ENCODE measurements around the gene FEV.
"Not testable (repeated sequence)": the region's sequence is repeated elsewhere in the genome, so short reads cannot be mapped to it uniquely, and the experiment has no call there.

The FEV gene

GRCh38 chr2:218963601-218964000 lies 21.4 kb downstream of the FEV start:
- no peak for DNase-seq

GRCh38 chr2:218962859-218963492 lies 22.0 kb downstream of the FEV start:
- DNase-seq: no peak

- no peak for DNase-seq
These were observed 23.1 kb downstream of the FEV start for GRCh38 chr2:218961651-218962570.

- DNase-seq: no peak
These were observed 23.8 kb downstream of the FEV start for GRCh38 chr2:218961229-218961628.

- no peak for DNase-seq
These were observed 24.4 kb downstream of the FEV start for GRCh38 chr2:218960309-218961165.

- DNase-seq: no peak
These were observed 25.1 kb downstream of the FEV start for GRCh38 chr2:218959761-218960308.

- DNase-seq: no peak
These were observed 25.7 kb downstream of the FEV start, which contains the start of gene CDK5R2 for GRCh38 chr2:218959141-218959731. Gene CDK5R2, plus strand, starts transcription at chr2:218959666. Its CDS starts 155 bp downstream, at chr2:218959821.

GRCh38 chr2:218958276-218958675 lies 26.7 kb downstream of the FEV start:
- DNase-seq: no peak

GRCh38 chr2:218957671-218958070 lies 27.3 kb downstream of the FEV start:
- DNase-seq: no peak

- DNase-seq: no peak
These were observed 28.9 kb downstream of the FEV start for GRCh38 chr2:218956039-218956438.

- DNase-seq: no peak
These were observed 30.3 kb downstream of the FEV start for GRCh38 chr2:218954541-218955300.

- no peak for DNase-seq
These were observed 31.5 kb downstream of the FEV start for GRCh38 chr2:218953366-218953954.

GRCh38 chr2:218952160-218952559 lies 32.8 kb downstream of the FEV start:
- DNase-seq: no peak

GRCh38 chr2:218946621-218947020 lies 38.4 kb downstream of the FEV start:
- no peak for DNase-seq

- DNase-seq: no peak
These were observed 40.1 kb downstream of the FEV start for GRCh38 chr2:218944759-218945404.

GRCh38 chr2:218931751-218932150 lies 53.2 kb downstream of the FEV start:
- DNase-seq: not testable (repeated sequence)

Measured in activated CD4-positive, alpha-beta T cell treated with anti-CD3 and anti-CD28 coated beads for 1 hour (primary cell).